ENCODE results near the gene AAMP.
"Not testable (repeated sequence)": the region's sequence is repeated elsewhere in the genome, so short reads cannot be mapped to it uniquely, and the experiment has no call there.

AAMP gene

GRCh38 chr2:218269900-218270720, at the start of gene AAMP, which contains the start of gene PNKD:
Gene AAMP (minus strand): TSS chr2:218270137. CDS start chr2:218270086, 51 bp downstream.
Gene PNKD (plus strand): TSS chr2:218270519. CDS start chr2:218270536, 17 bp downstream.
- DNase-seq (ENCODE audit: low spot score), result peak; percentile 100

- DNase-seq (ENCODE audit: low spot score), result no peak
These were observed 48.3 kb upstream of the AAMP start for GRCh38 chr2:218318241-218318640.

GRCh38 chr2:218317835-218318234, 47.9 kb upstream of the AAMP start:
- DNase-seq (ENCODE audit: low spot score), result no peak

- DNase-seq (ENCODE audit: low spot score), result no peak
These were observed 47.3 kb upstream of the AAMP start for GRCh38 chr2:218317303-218317630.

GRCh38 chr2:218315397-218315796, 45.5 kb upstream of the AAMP start:
- no peak for DNase-seq (ENCODE audit: low spot score)

- DNase-seq (ENCODE audit: low spot score), result not testable (repeated sequence)
These were observed 44.8 kb upstream of the AAMP start for GRCh38 chr2:218314764-218315163.

- no peak for DNase-seq (ENCODE audit: low spot score)
These were observed 43.4 kb upstream of the AAMP start for GRCh38 chr2:218313356-218313755.

- no peak for DNase-seq (ENCODE audit: low spot score)
These were observed 42.4 kb upstream of the AAMP start for GRCh38 chr2:218312267-218312756.

GRCh38 chr2:218311541-218312266, 41.8 kb upstream of the AAMP start:
- DNase-seq (ENCODE audit: low spot score), result not testable (repeated sequence)

- DNase-seq (ENCODE audit: low spot score), result no peak
These were observed 41.1 kb upstream of the AAMP start for GRCh38 chr2:218310853-218311540.

- no peak for DNase-seq (ENCODE audit: low spot score)
These were observed 37.6 kb upstream of the AAMP start for GRCh38 chr2:218307415-218308090.

GRCh38 chr2:218306184-218306920, 36.4 kb upstream of the AAMP start:
- DNase-seq (ENCODE audit: low spot score), result no peak

- DNase-seq (ENCODE audit: low spot score), result no peak
These were observed 35.4 kb upstream of the AAMP start for GRCh38 chr2:218305383-218305782.

- DNase-seq (ENCODE audit: low spot score), result peak; percentile 93
These were observed 31.4 kb upstream of the AAMP start for GRCh38 chr2:218301176-218301819.

- no peak for DNase-seq (ENCODE audit: low spot score)
These were observed 30.2 kb upstream of the AAMP start for GRCh38 chr2:218300141-218300540.

GRCh38 chr2:218298314-218298875, 28.5 kb upstream of the AAMP start:
- DNase-seq (ENCODE audit: low spot score), result no peak

GRCh38 chr2:218296847-218297246, 26.9 kb upstream of the AAMP start:
- no peak for DNase-seq (ENCODE audit: low spot score)

GRCh38 chr2:218296200-218296599, 26.3 kb upstream of the AAMP start:
- DNase-seq (ENCODE audit: low spot score), result no peak

GRCh38 chr2:218295029-218295428, 25.1 kb upstream of the AAMP start:
- DNase-seq (ENCODE audit: low spot score), result no peak

- no peak for DNase-seq (ENCODE audit: low spot score)
These were observed 24.6 kb upstream of the AAMP start for GRCh38 chr2:218294430-218295022.

Measured in hematopoietic multipotent progenitor cell treated with erythropoietin and hydrocortisone succinate and interleukin-3 and kit ligand, for 17 days (in vitro differentiated cells).